ENCODE results near the gene FAM53C. TPM values are rescaled to one million over a fixed set of nuclear protein-coding genes. Genes with fewer than 3 reads are reported as not detected.

Gene FAM53C
- polyA plus RNA-seq, 1 donor (not counting 4 experiments of a cell fraction or from before 2014, with no cell fraction given) = 24.6 TPM

DNA sequence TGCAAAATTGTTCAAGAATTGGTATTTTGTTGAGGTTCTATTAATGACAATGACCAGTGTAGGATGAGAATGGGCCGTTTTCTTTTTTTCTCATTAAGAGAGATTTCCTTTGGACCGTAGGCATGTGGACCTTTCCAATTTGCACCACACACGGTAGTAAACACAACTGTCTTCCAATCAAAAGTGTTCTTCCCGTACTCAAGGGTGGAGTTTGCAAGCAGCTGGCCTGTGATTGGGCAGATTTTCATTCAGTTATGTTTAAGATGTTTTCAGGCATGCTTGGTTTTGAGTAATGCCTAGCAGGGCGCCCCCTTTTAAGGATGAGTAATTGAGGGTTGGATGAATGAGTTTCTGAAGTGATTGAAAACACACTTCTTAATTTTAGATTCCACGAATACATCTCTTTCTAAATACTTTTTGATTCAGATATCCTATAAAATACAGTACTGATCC is 16.9 kb downstream of the FAM53C start:
- dilution Hi-C loops (cut with MboI; ENCODE audit: extremely low pct_ligation_motif_present, low sequenced_read_pairs) = no loop called here
- DNase-seq (ENCODE audit: low read depth, low spot score) (no peak), FAIRE-seq (peak; percentile 65)
- Histone ChIP-seq H2AFZ (ENCODE audit: control insufficient read depth, low read length) (no peak overlapping the region), H3K27ac (ENCODE audit: control insufficient read depth, insufficient read depth, low read length) (peak overlapping the region; percentile 33), H3K4me2 (ENCODE audit: control insufficient read depth, extremely low read depth, insufficient read depth, low read depth, low read length) (peak overlapping the region; percentile 83), H3K9ac (ENCODE audit: control insufficient read depth, extremely low read depth, insufficient read depth, low read length) (no peak overlapping the region), H3K9me3 (ENCODE audit: control insufficient read depth, low read depth, low read length) (peaks cover 4% of the 10 kb centered on the region), H3K79me2 (ENCODE audit: control insufficient read depth, insufficient read depth, low read length) (peaks cover 65% of the 10 kb centered on the region), H4K20me1 (ENCODE audit: control insufficient read depth, extremely low read depth, insufficient read depth, low read length) (peaks cover 7% of the 10 kb centered on the region), H3K4me1 (ENCODE audit: control insufficient read depth, extremely low read depth, insufficient read depth, low read length) (peaks cover 23% of the 10 kb centered on the region), H3K36me3 (ENCODE audit: control insufficient read depth in 2 of 2, extremely low read depth in 1 of 2, insufficient read depth in 2 of 2, low read length in 2 of 2) (peaks cover 1 to 5% of the 10 kb centered on the region in 2 experiments), H3K4me3 (ENCODE audit: control insufficient read depth in 2 of 3, extremely low read depth in 1 of 3, insufficient read depth in 2 of 3, low read depth in 1 of 3, low read length in 3 of 3) (peak overlapping the region in 2 of 3 experiments; percentile 86 to 88), H3K27me3 (ENCODE audit: control insufficient read depth, extremely low read depth, insufficient read depth, low read length) (no peaks in the 10 kb centered on the region), H3K9me1 (ENCODE audit: control insufficient read depth, extremely low read depth, insufficient read depth, low read length) (no peaks in the 10 kb centered on the region)
- TF ChIP-seq EZH2 (IDR thresholded peaks at IDR 0.05; ENCODE audit: low read length) = no peak
- TF ChIP-seq, protein P1, sequence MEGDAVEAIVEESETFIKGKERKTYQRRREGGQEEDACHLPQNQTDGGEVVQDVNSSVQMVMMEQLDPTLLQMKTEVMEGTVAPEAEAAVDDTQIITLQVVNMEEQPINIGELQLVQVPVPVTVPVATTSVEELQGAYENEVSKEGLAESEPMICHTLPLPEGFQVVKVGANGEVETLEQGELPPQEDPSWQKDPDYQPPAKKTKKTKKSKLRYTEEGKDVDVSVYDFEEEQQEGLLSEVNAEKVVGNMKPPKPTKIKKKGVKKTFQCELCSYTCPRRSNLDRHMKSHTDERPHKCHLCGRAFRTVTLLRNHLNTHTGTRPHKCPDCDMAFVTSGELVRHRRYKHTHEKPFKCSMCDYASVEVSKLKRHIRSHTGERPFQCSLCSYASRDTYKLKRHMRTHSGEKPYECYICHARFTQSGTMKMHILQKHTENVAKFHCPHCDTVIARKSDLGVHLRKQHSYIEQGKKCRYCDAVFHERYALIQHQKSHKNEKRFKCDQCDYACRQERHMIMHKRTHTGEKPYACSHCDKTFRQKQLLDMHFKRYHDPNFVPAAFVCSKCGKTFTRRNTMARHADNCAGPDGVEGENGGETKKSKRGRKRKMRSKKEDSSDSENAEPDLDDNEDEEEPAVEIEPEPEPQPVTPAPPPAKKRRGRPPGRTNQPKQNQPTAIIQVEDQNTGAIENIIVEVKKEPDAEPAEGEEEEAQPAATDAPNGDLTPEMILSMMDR (optimal IDR thresholded peaks at IDR 0.05 in 1 of 3, IDR thresholded peaks at IDR 0.05 in 1 of 3, conservative IDR thresholded peaks at IDR 0.05 in 1 of 3; ENCODE audit: extremely low read depth in 1 of 3, insufficient read depth in 2 of 3, low read length in 3 of 3) = peak in 1 of 3 experiments; percentile 19

DNA sequence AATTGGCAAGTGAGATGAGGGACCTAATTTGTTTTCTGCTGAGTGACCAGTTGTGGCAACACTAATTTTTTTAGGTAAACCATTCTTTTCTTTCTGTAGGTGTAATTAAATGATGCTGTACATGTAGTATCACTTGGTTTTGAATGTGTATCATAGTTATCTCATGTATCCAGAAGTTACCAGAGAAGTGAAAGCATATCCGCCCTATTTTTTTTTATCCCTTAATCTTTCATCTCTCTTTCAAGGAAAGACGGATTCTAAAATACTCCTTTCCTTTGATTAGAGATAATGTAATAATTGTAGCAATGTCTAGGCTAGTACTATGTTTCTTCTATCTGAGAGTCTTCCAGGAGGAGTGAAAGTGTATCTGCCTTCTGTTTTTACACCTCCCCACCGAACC is 21.6 kb downstream of the FAM53C start:
- FAIRE-seq = no peak
- Histone ChIP-seq H3K9me3 (ENCODE audit: control insufficient read depth, low read depth, low read length) (no peaks in the 10 kb centered on the region), H3K4me3 (ENCODE audit: control insufficient read depth in 2 of 3, extremely low read depth in 1 of 3, insufficient read depth in 2 of 3, low read depth in 1 of 3, low read length in 3 of 3) (no peak overlapping the region), H3K4me2 (ENCODE audit: control insufficient read depth, extremely low read depth, insufficient read depth, low read depth, low read length) (no peak overlapping the region), H3K4me1 (ENCODE audit: control insufficient read depth, extremely low read depth, insufficient read depth, low read length) (peaks cover 8% of the 10 kb centered on the region), H3K9me1 (ENCODE audit: control insufficient read depth, extremely low read depth, insufficient read depth, low read length) (no peaks in the 10 kb centered on the region), H3K9ac (ENCODE audit: control insufficient read depth, extremely low read depth, insufficient read depth, low read length) (no peak overlapping the region), H3K27me3 (ENCODE audit: control insufficient read depth, extremely low read depth, insufficient read depth, low read length) (no peaks in the 10 kb centered on the region), H3K36me3 (ENCODE audit: control insufficient read depth in 2 of 2, extremely low read depth in 1 of 2, insufficient read depth in 2 of 2, low read length in 2 of 2) (no peaks in the 10 kb centered on the region), H2AFZ (ENCODE audit: control insufficient read depth, low read length) (no peak overlapping the region), H3K27ac (ENCODE audit: control insufficient read depth, insufficient read depth, low read length) (no peak overlapping the region), H3K79me2 (ENCODE audit: control insufficient read depth, insufficient read depth, low read length) (peaks cover 89% of the 10 kb centered on the region), H4K20me1 (ENCODE audit: control insufficient read depth, extremely low read depth, insufficient read depth, low read length) (peaks cover 3% of the 10 kb centered on the region)
- no peak for DNase-seq (ENCODE audit: low read depth, low spot score)
- no peak for TF ChIP-seq EZH2 (IDR thresholded peaks at IDR 0.05; ENCODE audit: low read length)
- TF ChIP-seq, protein P1 (optimal IDR thresholded peaks at IDR 0.05 in 1 of 3, IDR thresholded peaks at IDR 0.05 in 1 of 3, conservative IDR thresholded peaks at IDR 0.05 in 1 of 3; ENCODE audit: extremely low read depth in 1 of 3, insufficient read depth in 2 of 3, low read length in 3 of 3) = no peak
- dilution Hi-C loops (cut with MboI; ENCODE audit: extremely low pct_ligation_motif_present, low sequenced_read_pairs) = no loop called here
